Measurements from ENCODE around the gene TNMD.

GRCh38 chrX:100599456-100599855 lies 14.7 kb downstream of the TNMD start:
- no peak for TF ChIP-seq CTCF (IDR thresholded peaks at IDR 0.05)
- TF ChIP-seq POLR2A (IDR thresholded peaks at IDR 0.05), result no peak

All from thyroid gland (tissue), 4 donors.